Activated CD8-positive, alpha-beta T cell treated with anti-CD3 and anti-CD28 coated beads for 36 hours (primary cell): Measurements from ENCODE around the gene PTPRG. TPM values are rescaled to one million over a fixed set of nuclear protein-coding genes. Genes with fewer than 3 reads are reported as not detected.

ENCODE experiments used
- ATAC-seq: fragments of 200-7000 bp; cut with Tn5 transposase; one replicate; pipeline ENCODE4 v1.10.0; 2021; ENCODE audit warnings: mild to moderate bottlenecking, moderate library complexity
- CTCF ChIA-PET: fragments of 350-600 bp; sonication (Branson Sonifier 250); formaldehyde crosslinking; loops from one replicate; lab custom pipeline; 2021; ENCODE audit warnings: antibody characterized with exemption; lab: Charles Lee
- POLR2A ChIA-PET: fragments of 350-600 bp; sonication (Branson Sonifier 250); formaldehyde crosslinking; loops from one replicate; lab custom pipeline; 2021; ENCODE audit warnings: antibody characterized with exemption; lab: Charles Lee
- DNase-seq: peaks from one replicate; pipeline ENCODE4 v3.0.0-alpha.2; 2020
- H3K27ac Mint-ChIP-seq: one replicate; pipeline ENCODE4 v1.8.0; 2021; ENCODE audit warnings: mild to moderate bottlenecking, mixed read lengths
- H3K27me3 Mint-ChIP-seq: one replicate; pipeline ENCODE4 v1.8.0; 2021; ENCODE audit warnings: mixed read lengths
- H3K36me3 Mint-ChIP-seq: one replicate; pipeline ENCODE4 v1.8.0; 2021; ENCODE audit warnings: low read depth, mixed read lengths
- H3K4me1 Mint-ChIP-seq: one replicate; pipeline ENCODE4 v1.8.0; 2021; ENCODE audit warnings: low read depth, mixed read lengths
- H3K4me3 Mint-ChIP-seq: one replicate; pipeline ENCODE4 v1.8.0; 2021; ENCODE audit warnings: mild to moderate bottlenecking, moderate library complexity, mixed read lengths
- H3K9me3 Mint-ChIP-seq: one replicate; pipeline ENCODE4 v1.8.0; 2021; ENCODE audit warnings: mixed read lengths
- CTCF ChIP-seq: fragments of 200-600 bp; IDR thresholded peaks from one replicate; pipeline ENCODE4 v1.8.0; 2022; ENCODE audit warnings: antibody characterized with exemption, mild to moderate bottlenecking
- intact Hi-C: fragments of 100-400 bp; cut with micrococcal nuclease; formaldehyde crosslinking; loops from one replicate; pipeline ENCODE4 v1.10.0; 2022
- total RNA-seq, 2 experiments: library from RNA; stranded (reverse); gene quantifications; one replicate each; pipeline ENCODE4 v1.2.3, GENCODE V29; 2021

Gene PTPRG
- total RNA-seq, 2 experiments from 2014 or later: not detected

- no peak overlapping the region for H3K27ac Mint-ChIP-seq
- intact Hi-C loops: no loop called here
- no peaks in the 10 kb centered on the region for H3K36me3 Mint-ChIP-seq
- H3K4me1 Mint-ChIP-seq: no peaks in the 10 kb centered on the region
- CTCF ChIA-PET: no interaction called here
- no peaks in the 10 kb centered on the region for H3K9me3 Mint-ChIP-seq
- no peaks in the 10 kb centered on the region for H3K27me3 Mint-ChIP-seq
- no peak overlapping the region for H3K4me3 Mint-ChIP-seq
- no peak for ATAC-seq
- no peak for TF ChIP-seq CTCF
- no peak for DNase-seq
- POLR2A ChIA-PET: no interaction called here
Observed at GRCh38 chr3:62094461-62094860, 533.1 kb downstream of the PTPRG start.

- no peaks in the 10 kb centered on the region for H3K27me3 Mint-ChIP-seq
- no peaks in the 10 kb centered on the region for H3K36me3 Mint-ChIP-seq
- H3K9me3 Mint-ChIP-seq: no peaks in the 10 kb centered on the region
- CTCF ChIA-PET: no interaction called here
- DNase-seq (no peak), ATAC-seq (no peak)
- no peaks in the 10 kb centered on the region for H3K4me1 Mint-ChIP-seq
- POLR2A ChIA-PET: no interaction called here
- TF ChIP-seq CTCF: no peak
- intact Hi-C loops: no loop called here
- H3K4me3 Mint-ChIP-seq: no peak overlapping the region
- H3K27ac Mint-ChIP-seq: no peak overlapping the region
Observed at GRCh38 chr3:62095080-62095479, 533.7 kb downstream of the PTPRG start.

GRCh38 chr3:62095756-62096155, 534.4 kb downstream of the PTPRG start:
- ChIA-PET POLR2A (no interaction called here), CTCF (no interaction called here)
- intact Hi-C loops: no loop called here
- Mint-ChIP-seq H3K4me1 (no peaks in the 10 kb centered on the region), H3K4me3 (no peak overlapping the region), H3K27ac (no peak overlapping the region), H3K36me3 (no peaks in the 10 kb centered on the region), H3K27me3 (no peaks in the 10 kb centered on the region), H3K9me3 (no peaks in the 10 kb centered on the region)
- TF ChIP-seq CTCF: no peak
- ATAC-seq: no peak
- DNase-seq: no peak

- CTCF ChIA-PET: no interaction called here
- no peak for ATAC-seq
Observed at GRCh38 chr3:62096521-62096920, 535.1 kb downstream of the PTPRG start.

GRCh38 chr3:62097121-62097520, 535.8 kb downstream of the PTPRG start:
- no peaks in the 10 kb centered on the region for H3K9me3 Mint-ChIP-seq
- ATAC-seq (no peak), DNase-seq (no peak)
- H3K4me3 Mint-ChIP-seq: no peak overlapping the region
- no peaks in the 10 kb centered on the region for H3K4me1 Mint-ChIP-seq
- ChIA-PET CTCF (no interaction called here), POLR2A (no interaction called here)
- no peak overlapping the region for H3K27ac Mint-ChIP-seq
- TF ChIP-seq CTCF: no peak
- no peaks in the 10 kb centered on the region for H3K27me3 Mint-ChIP-seq
- H3K36me3 Mint-ChIP-seq: no peaks in the 10 kb centered on the region
- intact Hi-C loops: no loop called here

More at GRCh38 chr3:62096521-62096920, 535.1 kb downstream of the PTPRG start:
- no peak for DNase-seq
- Mint-ChIP-seq H3K27me3 (no peaks in the 10 kb centered on the region), H3K36me3 (no peaks in the 10 kb centered on the region), H3K9me3 (no peaks in the 10 kb centered on the region), H3K27ac (no peak overlapping the region), H3K4me3 (no peak overlapping the region), H3K4me1 (no peaks in the 10 kb centered on the region)
- TF ChIP-seq CTCF: no peak
- intact Hi-C loops: no loop called here
- POLR2A ChIA-PET: no interaction called here
